SK-N-SH treated with all-trans-retinoic acid at 6 μM for 48 hours (cell line): ENCODE results near the gene HLA-F.

Source experiments
- ATAC-seq: fragments of 200-7000 bp; cut with Tn5 transposase; 3 replicates; pipeline ENCODE4 v1.9.1; 2020; ENCODE audit warnings: mild to moderate bottlenecking, moderate library complexity
- ARNTL ChIP-seq: fragments of 450-650 bp; formaldehyde crosslinking; IDR thresholded peaks from 2 replicates; pipeline ENCODE4 v1.5.0; 2020; ENCODE audit warnings: low read depth, mild to moderate bottlenecking, moderate library complexity, borderline replicate concordance
- CREB5 ChIP-seq: fragments of 250-450 bp; sonication (Bioruptor Pico); IDR thresholded peaks from 2 replicates; pipeline ENCODE4 v1.5.1; 2020; ENCODE audit warnings: low read depth, mild to moderate bottlenecking, moderate library complexity
- CSRNP3 ChIP-seq: fragments of 250-450 bp; sonication (Bioruptor Pico); IDR thresholded peaks from 2 replicates; pipeline ENCODE4 v1.5.1; 2021; ENCODE audit warnings: mild to moderate bottlenecking, moderate library complexity
- ESRRG ChIP-seq: fragments of 250-450 bp; sonication (Bioruptor Pico); IDR thresholded peaks from 2 replicates; pipeline ENCODE4 v1.6.1; 2021; ENCODE audit warnings: mild to moderate bottlenecking
- GLIS3 ChIP-seq: fragments of 250-450 bp; sonication (Bioruptor Pico); IDR thresholded peaks from 2 replicates; pipeline ENCODE4 v1.5.0; 2020; ENCODE audit warnings: mild to moderate bottlenecking, moderate library complexity
- ISL1 ChIP-seq: fragments of 250-450 bp; sonication (Bioruptor Pico); IDR thresholded peaks from 2 replicates; pipeline ENCODE4 v2.1.2; 2022; ENCODE audit warnings: mild to moderate bottlenecking, moderate library complexity
- PATZ1 ChIP-seq: fragments of 250-450 bp; sonication (Bioruptor Pico); IDR thresholded peaks from 2 replicates; pipeline ENCODE4 v1.8.0; 2020; ENCODE audit warnings: mild to moderate bottlenecking, moderate library complexity, borderline replicate concordance
- POU6F1 ChIP-seq: fragments of 250-450 bp; sonication (Bioruptor Pico); IDR thresholded peaks from 2 replicates; pipeline ENCODE4 v1.8.0; 2021; ENCODE audit warnings: low read depth, mild to moderate bottlenecking, moderate library complexity, borderline replicate concordance
- SNAI2 ChIP-seq: fragments of 250-450 bp; sonication (Bioruptor Pico); IDR thresholded peaks from 2 replicates; pipeline ENCODE4 v1.5.0; 2020; ENCODE audit warnings: mild to moderate bottlenecking, moderate library complexity
- TCF4 ChIP-seq: fragments of 250-450 bp; sonication (Bioruptor Pico); IDR thresholded peaks from 2 replicates; pipeline ENCODE4 v1.8.0; 2021; ENCODE audit warnings: mild to moderate bottlenecking, moderate library complexity, borderline replicate concordance
- TOX ChIP-seq: fragments of 250-450 bp; sonication (Bioruptor Pico); IDR thresholded peaks from 2 replicates; pipeline ENCODE4 v1.8.0; 2021; ENCODE audit warnings: mild to moderate bottlenecking, moderate library complexity, borderline replicate concordance
- TSHZ2 ChIP-seq: fragments of 250-450 bp; sonication (Bioruptor Pico); IDR thresholded peaks from 2 replicates; pipeline ENCODE4 v1.5.0; 2020; ENCODE audit warnings: mild to moderate bottlenecking, moderate library complexity
- ZC3H10 ChIP-seq: fragments of 250-450 bp; sonication (Bioruptor Pico); IDR thresholded peaks from 2 replicates; pipeline ENCODE4 v1.5.1; 2021; ENCODE audit warnings: mild to moderate bottlenecking, moderate library complexity
- ZFP30 ChIP-seq: fragments of 450-650 bp; formaldehyde crosslinking; IDR thresholded peaks from 2 replicates; pipeline ENCODE4 v1.5.0; 2022; ENCODE audit warnings: mild to moderate bottlenecking, moderate library complexity
- ZNF565 ChIP-seq: fragments of 450-650 bp; formaldehyde crosslinking; conservative IDR thresholded peaks from 2 replicates; pipeline ENCODE4 v1.5.0; 2020; ENCODE audit warnings: low read depth, mild to moderate bottlenecking, moderate library complexity
- ZNF8 ChIP-seq: fragments of 450-650 bp; formaldehyde crosslinking; IDR thresholded peaks from 2 replicates; pipeline ENCODE4 v1.5.0; 2020; ENCODE audit warnings: mild to moderate bottlenecking, moderate library complexity

The HLA-F gene

GRCh38 chr6:29680904-29681303 is 42.3 kb upstream of the HLA-F start, which contains the start of gene ZFP57:
ZFP57 (minus strand) TSS chr6:29681152; CDS start chr6:29677003, 4,149 bp downstream.
- no peak for TF ChIP-seq SNAI2
- TF ChIP-seq TOX (CRISPR knock-in tag) = no peak
- no peak for TF ChIP-seq CREB5 (CRISPR knock-in tag)
- TF ChIP-seq TCF4 (CRISPR knock-in tag) = no peak
- no peak for TF ChIP-seq TSHZ2 (CRISPR knock-in tag)
- no peak for TF ChIP-seq ZNF8 (CRISPR knock-in tag)
- TF ChIP-seq ISL1 (CRISPR knock-in tag) = no peak
- ATAC-seq = no peak

GRCh38 chr6:29681811-29682210 is 41.4 kb upstream of the HLA-F start:
- no peak for ATAC-seq
- TF ChIP-seq GLIS3 (CRISPR knock-in tag) (no peak), CSRNP3 (CRISPR knock-in tag) (no peak), CREB5 (CRISPR knock-in tag) (no peak), ESRRG (no peak), TOX (CRISPR knock-in tag) (no peak), POU6F1 (no peak), SNAI2 (no peak), ARNTL (CRISPR knock-in tag) (no peak), ZNF565 (CRISPR knock-in tag) (no peak)

- TF ChIP-seq SNAI2 (no peak), ZNF565 (CRISPR knock-in tag) (no peak), ZC3H10 (CRISPR knock-in tag) (no peak), ZFP30 (no peak), PATZ1 (CRISPR knock-in tag) (no peak), ARNTL (CRISPR knock-in tag) (no peak), ISL1 (CRISPR knock-in tag) (no peak), CSRNP3 (CRISPR knock-in tag) (no peak), TCF4 (CRISPR knock-in tag) (no peak)
- peak; percentile 51; the same call in 2 of the 3 replicates for ATAC-seq
Measured at GRCh38 chr6:29685718-29686326, 37.4 kb upstream of the HLA-F start.
